GOT3 (cell line): Measurements from ENCODE around the gene LGALS9B.
"Not testable (repeated sequence)": the region's sequence is repeated elsewhere in the genome, so short reads cannot be mapped to it uniquely, and the experiment has no call there.

Source experiments
- DNase-seq: peaks from one replicate; lab custom pipeline; 2025; ENCODE audit warnings: mixed read lengths; lab: John Stamatoyannopoulos, UW

LGALS9B gene

GRCh38 chr17:20466999-20467398 lies 340 bp downstream of the LGALS9B start:
- not testable (repeated sequence) for DNase-seq

GRCh38 chr17:20466553-20466952 lies 786 bp downstream of the LGALS9B start:
- DNase-seq, result not testable (repeated sequence)

- not testable (repeated sequence) for DNase-seq
Measured at GRCh38 chr17:20465535-20465934, 1.8 kb downstream of the LGALS9B start.

GRCh38 chr17:20464854-20465414 lies 2.4 kb downstream of the LGALS9B start:
- not testable (repeated sequence) for DNase-seq

GRCh38 chr17:20462158-20462557 lies 5.2 kb downstream of the LGALS9B start:
- DNase-seq, result not testable (repeated sequence)

GRCh38 chr17:20457848-20458381 lies 9.4 kb downstream of the LGALS9B start:
- DNase-seq, result not testable (repeated sequence)

- DNase-seq, result not testable (repeated sequence)
Measured at GRCh38 chr17:20455106-20455505, 12.2 kb downstream of the LGALS9B start.

GRCh38 chr17:20453820-20454434 lies 13.4 kb downstream of the LGALS9B start:
- not testable (repeated sequence) for DNase-seq

GRCh38 chr17:20450852-20451251 lies 16.5 kb downstream of the LGALS9B start:
- DNase-seq, result not testable (repeated sequence)

GRCh38 chr17:20447534-20448321 lies 19.6 kb downstream of the LGALS9B start:
- DNase-seq, result not testable (repeated sequence)

- not testable (repeated sequence) for DNase-seq
Measured at GRCh38 chr17:20446895-20447294, 20.4 kb downstream of the LGALS9B start.

GRCh38 chr17:20444581-20445236 lies 22.6 kb downstream of the LGALS9B start:
- not testable (repeated sequence) for DNase-seq

- not testable (repeated sequence) for DNase-seq
Measured at GRCh38 chr17:20444173-20444572, 23.2 kb downstream of the LGALS9B start.

- DNase-seq, result not testable (repeated sequence)
Measured at GRCh38 chr17:20443632-20444031, 23.7 kb downstream of the LGALS9B start.

GRCh38 chr17:20440665-20441064 lies 26.7 kb downstream of the LGALS9B start:
- not testable (repeated sequence) for DNase-seq

- DNase-seq, result not testable (repeated sequence)
Measured at GRCh38 chr17:20435166-20435565, 32.2 kb downstream of the LGALS9B start.

- not testable (repeated sequence) for DNase-seq
Measured at GRCh38 chr17:20433382-20433781, 34.0 kb downstream of the LGALS9B start.

- not testable (repeated sequence) for DNase-seq
Measured at GRCh38 chr17:20427264-20427663, 40.1 kb downstream of the LGALS9B start.

- DNase-seq, result not testable (repeated sequence)
Measured at GRCh38 chr17:20422826-20423225, 44.5 kb downstream of the LGALS9B start.

- DNase-seq, result not testable (repeated sequence)
Measured at GRCh38 chr17:20418838-20419237, 48.5 kb downstream of the LGALS9B start.

- not testable (repeated sequence) for DNase-seq
Measured at GRCh38 chr17:20417492-20418080, 49.8 kb downstream of the LGALS9B start.
